Astrocyte (in vitro differentiated cells and primary cell): ENCODE data around the gene GRM4.

Experiments
- CTCF ChIP-seq: IDR thresholded peaks from 2 replicates; pipeline ENCODE4 v1.5.1; 2011; ENCODE audit warnings: low read depth, mild to moderate bottlenecking, inconsistent platforms, low read length, moderate library complexity; ENCODE audit not compliant: insufficient read depth
- EZH2 ChIP-seq: IDR thresholded peaks from 2 replicates; pipeline ENCODE4 v1.6.1; 2012; ENCODE audit warnings: mild to moderate bottlenecking, low read length, inconsistent platforms; ENCODE audit not compliant: insufficient read depth

DNA sequence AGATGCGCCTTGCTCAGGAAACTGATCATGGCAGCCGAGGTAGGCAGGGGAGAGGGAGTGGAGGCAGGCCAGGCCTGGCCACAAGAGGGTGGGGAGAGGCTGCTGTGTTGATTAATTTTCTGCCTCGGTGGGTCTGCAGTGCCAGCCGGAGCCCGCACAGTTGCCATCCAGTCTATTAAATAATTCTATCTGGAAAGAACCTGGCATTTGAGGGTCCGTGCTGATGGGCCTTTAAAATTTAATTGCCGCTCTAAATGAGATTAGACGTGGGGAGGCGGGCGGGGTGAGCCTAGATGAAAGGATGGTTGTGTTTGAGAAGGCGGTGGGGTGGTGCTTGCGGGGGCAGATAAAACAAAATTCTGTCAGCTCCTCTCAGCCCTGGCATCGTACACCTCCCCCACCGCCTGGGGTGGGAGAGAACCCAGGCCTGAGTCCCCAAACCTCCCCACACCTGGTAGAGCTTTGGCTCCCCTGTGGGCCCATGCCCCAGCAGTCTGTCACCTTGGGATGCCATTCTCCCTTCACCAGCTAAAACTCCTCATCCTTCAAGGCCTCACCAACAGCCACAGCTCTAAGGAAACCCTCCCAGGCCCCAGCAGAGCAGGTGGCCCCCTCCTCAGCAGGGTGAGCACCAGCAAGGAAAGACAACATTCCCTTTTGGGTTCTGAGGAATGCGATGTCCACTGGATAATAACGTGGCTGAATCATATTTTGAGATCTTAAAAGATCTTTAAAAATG, 167.3 kb downstream of the GRM4 start:
- TF ChIP-seq CTCF, result no peak
- no peak for TF ChIP-seq EZH2
